PC-3 (cell line): ENCODE data around the gene ZSCAN31. TPM values are rescaled to one million over a fixed set of nuclear protein-coding genes. Genes with fewer than 3 reads are reported as not detected.

ENCODE experiments used
- ATAC-seq: fragments of 200-7000 bp; cut with Tn5 transposase; 2 replicates; pipeline ENCODE4 v1.9.1; 2020; ENCODE audit warnings: mild to moderate bottlenecking, moderate library complexity
- BruUV-seq: library from RNA; stranded (reverse); fragments of 400-500 nt; replicated peaks from 2 replicates; lab custom pipeline; 2021; lab: Mats Ljungman, UMichigan
- CTCF ChIA-PET: fragments of 300-600 bp; sonication (Branson Sonifier 250); formaldehyde crosslinking; loops from one replicate; lab custom pipeline; 2022; ENCODE audit warnings: antibody characterized with exemption; lab: Charles Lee
- POLR2A ChIA-PET: fragments of 300-600 bp; sonication (Branson Sonifier 250); formaldehyde crosslinking; loops from one replicate; lab custom pipeline; 2022; ENCODE audit warnings: antibody characterized with exemption; ENCODE audit not compliant: unreplicated experiment; lab: Charles Lee
- DNase-seq: peaks from one replicate; pipeline ENCODE4 v3.0.0-alpha.2; 2015
- H2AFZ ChIP-seq: fragments of 300-600 bp; sonication (generic); 2 replicates; pipeline ENCODE4 v1.6.0; 2016; ENCODE audit warnings: antibody characterized with exemption, low read length
- H3F3A ChIP-seq: fragments of 300-600 bp; sonication (generic); one replicate; pipeline ENCODE4 v1.6.0; 2017; ENCODE audit warnings: antibody characterized with exemption, low read length, control low read depth, mild to moderate bottlenecking; ENCODE audit not compliant: unreplicated experiment
- H3K27ac ChIP-seq: fragments of 300-600 bp; sonication (generic); 2 replicates; pipeline ENCODE4 v1.5.1; 2016; ENCODE audit warnings: mild to moderate bottlenecking, low read length
- H3K27me3 ChIP-seq: fragments of 300-600 bp; sonication (generic); 2 replicates; pipeline ENCODE4 v1.6.1; 2016; ENCODE audit warnings: low read length, mixed read lengths
- H3K36me3 ChIP-seq: fragments of 300-600 bp; sonication (generic); 2 replicates; pipeline ENCODE4 v1.6.1; 2016; ENCODE audit warnings: low read depth, mixed run types, low read length, mixed read lengths
- H3K4me1 ChIP-seq: fragments of 300-600 bp; sonication (generic); 2 replicates; pipeline ENCODE4 v1.5.1; 2016; ENCODE audit warnings: low read length; ENCODE audit not compliant: insufficient read depth
- H3K4me2 ChIP-seq: fragments of 300-600 bp; sonication (generic); 2 replicates; pipeline ENCODE4 v1.6.0; 2016; ENCODE audit warnings: low read length
- H3K4me3 ChIP-seq: fragments of 300-600 bp; sonication (generic); 2 replicates; pipeline ENCODE4 v1.5.1; 2016; ENCODE audit warnings: mild to moderate bottlenecking, low read length, mixed read lengths
- H3K79me2 ChIP-seq: fragments of 300-600 bp; sonication (generic); 2 replicates; pipeline ENCODE4 v1.6.1; 2017; ENCODE audit warnings: low read length, mixed read lengths
- H3K9ac ChIP-seq: fragments of 300-600 bp; sonication (generic); 2 replicates; pipeline ENCODE4 v1.6.0; 2016; ENCODE audit warnings: mild to moderate bottlenecking, low read length
- H3K9me2 ChIP-seq: fragments of 300-600 bp; sonication (generic); replicated peaks from 2 replicates; pipeline ENCODE4 v1.6.1; 2016; ENCODE audit warnings: mixed run types, low read length, mixed read lengths
- H3K9me3 ChIP-seq: fragments of 300-600 bp; sonication (generic); 2 replicates; pipeline ENCODE4 v1.6.1; 2016; ENCODE audit warnings: low read length, mixed read lengths
- H4K20me1 ChIP-seq: fragments of 300-600 bp; sonication (generic); 2 replicates; pipeline ENCODE4 v1.6.1; 2016; ENCODE audit warnings: low read length, mixed read lengths
- CTCF ChIP-seq: fragments of 300-600 bp; sonication (generic); conservative IDR thresholded peaks from 2 replicates; pipeline ENCODE4 v1.5.1; 2017; ENCODE audit warnings: antibody characterized with exemption, low read depth, mild to moderate bottlenecking, low read length
- EZH2 ChIP-seq: fragments of 300-600 bp; sonication (generic); IDR thresholded peaks from one replicate; pipeline ENCODE4 v1.6.1; 2017; ENCODE audit warnings: antibody characterized with exemption, mild to moderate bottlenecking, low read length; ENCODE audit not compliant: unreplicated experiment
- EZH2phosphoT487 ChIP-seq: fragments of 300-600 bp; sonication (generic); IDR thresholded peaks from 2 replicates; pipeline ENCODE4 v1.6.1; 2018; ENCODE audit warnings: mild to moderate bottlenecking, antibody characterized with exemption, low read length, borderline replicate concordance
- intact Hi-C: fragments of 100-400 bp; cut with micrococcal nuclease; formaldehyde crosslinking; loops from 2 replicates; pipeline ENCODE4 v1.9.0; 2023
- total RNA-seq: library from RNA; depleted of rRNA; stranded (reverse); fragments of >200 nt; gene quantifications from 2 replicates; pipeline ENCODE4 v1.2.3, GENCODE V29; 2014

The ZSCAN31 gene
- total RNA-seq, 1 experiment from 2014 or later, result 16.9 TPM

GRCh38 chr6:28357036-28357435 lies 21.1 kb upstream of the ZSCAN31 start:
- Histone ChIP-seq H2AFZ (peak overlapping the region; percentile 87; the same call in 1 of the 2 replicates), H3K27me3 (no peaks in the 10 kb centered on the region), H3K27ac (peak overlapping the region; percentile 87), H3K36me3 (peaks cover 8% of the 10 kb centered on the region), H3K79me2 (peaks cover 32% of the 10 kb centered on the region), H4K20me1 (no peaks in the 10 kb centered on the region), H3K4me1 (peaks cover 39% of the 10 kb centered on the region), H3K9me2 (no peaks in the 10 kb centered on the region), H3K9me3 (no peaks in the 10 kb centered on the region), H3K9ac (peak overlapping the region; percentile 63; the same call in 1 of the 2 replicates), H3F3A (no peaks in the 10 kb centered on the region), H3K4me2 (peak overlapping the region; percentile 92; the same call in 1 of the 2 replicates), H3K4me3 (no peak overlapping the region)
- intact Hi-C loops, result loop anchor here (10.0 kb wide), 1 partner anchor 452 kb away; no protein-coding TSS in a partner anchor
- BruUV-seq, result no TSS peak
- TF ChIP-seq EZH2 (no peak), CTCF (no peak), EZH2phosphoT487 (no peak)
- POLR2A ChIA-PET, result no interaction called here
- no peak for ATAC-seq
- CTCF ChIA-PET, result interaction anchor here (0.6 kb wide), 1 partner anchor 1188 kb away, joined by 3 read pairs; no protein-coding TSS in a partner anchor
- DNase-seq, result peak; percentile 42

DNA sequence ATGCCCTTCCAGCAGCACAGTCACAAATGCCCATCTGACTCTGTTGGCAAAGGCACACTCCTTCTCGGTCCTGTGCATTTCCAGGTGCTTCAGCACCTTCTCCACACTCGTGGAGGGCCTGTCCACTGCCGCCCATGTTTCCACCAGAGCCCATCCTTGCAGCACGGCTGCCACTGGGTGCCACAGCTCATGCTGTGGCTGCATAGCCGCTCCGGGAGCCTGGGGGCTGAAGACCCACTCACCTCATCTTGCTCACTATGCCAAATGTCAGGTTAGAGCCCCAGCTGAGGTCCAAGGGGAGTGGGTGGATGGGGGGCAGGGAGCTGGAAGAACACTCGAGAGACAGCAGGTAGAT lies 20.7 kb upstream of the ZSCAN31 start:
- no peaks in the 10 kb centered on the region for H3K9me3 ChIP-seq
- intact Hi-C loops, result loop anchor here (1.0 to 10.0 kb wide), 3 partner anchors 87 to 452 kb away; no protein-coding TSS in a partner anchor
- H3K4me1 ChIP-seq, result peaks cover 43% of the 10 kb centered on the region
- ChIA-PET POLR2A (interaction anchor here (0.5 to 0.6 kb wide), 2 partner anchors 77 to 216 kb away, joined by 4 to 5 read pairs; no protein-coding TSS in a partner anchor), CTCF (interaction anchor here (0.5 to 1.5 kb wide), 10 partner anchors 21 to 1188 kb away, joined by 3 to 13 read pairs (median 4); partner anchors contain the start of genes PGBD1 and ZSCAN26)
- peak overlapping the region; percentile 87 for H3K27ac ChIP-seq
- no peak for TF ChIP-seq EZH2
- no peak for TF ChIP-seq EZH2phosphoT487
- no peak for TF ChIP-seq CTCF
- H3K36me3 ChIP-seq, result peaks cover 8% of the 10 kb centered on the region
- peak overlapping the region; percentile 87 for H2AFZ ChIP-seq
- H3K9me2 ChIP-seq, result no peaks in the 10 kb centered on the region
- no peaks in the 10 kb centered on the region for H3F3A ChIP-seq
- peak overlapping the region; percentile 84; the same call in 1 of the 2 replicates for H3K4me3 ChIP-seq
- peak overlapping the region; percentile 92 for H3K4me2 ChIP-seq
- ATAC-seq (no peak), DNase-seq (no peak)
- H3K79me2 ChIP-seq, result peaks cover 36% of the 10 kb centered on the region
- no TSS peak for BruUV-seq
- H3K9ac ChIP-seq, result peak overlapping the region; percentile 63
- no peaks in the 10 kb centered on the region for H4K20me1 ChIP-seq
- H3K27me3 ChIP-seq, result no peaks in the 10 kb centered on the region
